NOMO-1 treated with dmso at 0.1 percent for 144 hours (cell line): ENCODE results near the gene C4B.
"Not testable (repeated sequence)": the region's sequence is repeated elsewhere in the genome, so short reads cannot be mapped to it uniquely, and the experiment has no call there.

Source experiments
- DNase-seq: peaks from one replicate; lab custom pipeline; 2025; ENCODE audit not compliant: unreplicated experiment; lab: John Stamatoyannopoulos, UW

The C4B gene

DNA sequence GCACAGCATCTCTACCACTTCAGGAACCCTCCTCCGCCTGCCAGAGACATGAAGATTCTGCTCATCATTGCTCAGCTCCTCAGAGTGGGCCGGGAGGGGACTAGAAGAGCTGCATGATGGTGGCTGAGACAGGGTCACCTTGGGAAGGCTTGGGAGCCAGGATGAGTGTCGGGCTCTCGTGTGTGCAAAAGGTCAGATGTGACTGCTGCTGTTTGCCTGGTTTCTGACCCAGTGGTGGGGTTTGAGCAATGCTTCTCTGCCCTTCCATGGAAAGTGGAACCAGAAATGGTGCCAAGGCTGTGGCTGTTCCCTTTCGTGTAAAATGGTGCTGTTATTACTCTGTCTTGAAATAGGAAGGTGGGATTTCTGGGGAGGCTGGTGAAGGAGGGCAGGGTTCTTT lies 33.6 kb upstream of the C4B start:
- not testable (repeated sequence) for DNase-seq

DNA sequence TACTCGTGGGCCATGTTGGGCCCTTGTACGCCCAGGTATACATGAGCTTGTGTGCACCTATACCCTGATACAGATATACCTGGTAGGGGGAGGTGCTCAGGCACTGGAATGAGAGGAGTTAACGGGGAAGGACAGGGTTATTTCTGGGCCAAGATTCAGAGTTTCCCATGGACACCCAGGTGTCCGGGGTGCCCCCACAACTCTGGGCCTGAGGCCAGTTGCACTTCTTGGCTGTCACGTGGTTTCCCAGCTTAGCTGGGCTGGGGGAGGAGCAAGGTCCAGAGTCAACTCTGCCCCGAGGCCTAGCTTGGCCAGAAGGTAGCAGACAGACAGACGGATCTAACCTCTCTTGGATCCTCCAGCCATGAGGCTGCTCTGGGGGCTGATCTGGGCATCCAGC lies 32.9 kb upstream of the C4B start, which contains the start of gene C4A:
TSS of gene C4A (plus strand) at position 314 of the 400 bp plus-strand sequence. CDS start at position 365, 51 bp downstream.
- DNase-seq: not testable (repeated sequence)

GRCh38 chr6:31989363-31989762 lies 25.2 kb upstream of the C4B start:
- not testable (repeated sequence) for DNase-seq

- not testable (repeated sequence) for DNase-seq
These were observed 20.2 kb upstream of the C4B start for GRCh38 chr6:31994421-31994820.

GRCh38 chr6:31996385-31996784 lies 18.2 kb upstream of the C4B start:
- not testable (repeated sequence) for DNase-seq

- not testable (repeated sequence) for DNase-seq
These were observed 11.9 kb upstream of the C4B start for GRCh38 chr6:32002546-32003268.

- not testable (repeated sequence) for DNase-seq
These were observed 11.3 kb upstream of the C4B start for GRCh38 chr6:32003301-32003700.

GRCh38 chr6:32004393-32004792 lies 10.2 kb upstream of the C4B start:
- not testable (repeated sequence) for DNase-seq

- not testable (repeated sequence) for DNase-seq
These were observed 9.6 kb upstream of the C4B start for GRCh38 chr6:32004864-32005537.

DNA sequence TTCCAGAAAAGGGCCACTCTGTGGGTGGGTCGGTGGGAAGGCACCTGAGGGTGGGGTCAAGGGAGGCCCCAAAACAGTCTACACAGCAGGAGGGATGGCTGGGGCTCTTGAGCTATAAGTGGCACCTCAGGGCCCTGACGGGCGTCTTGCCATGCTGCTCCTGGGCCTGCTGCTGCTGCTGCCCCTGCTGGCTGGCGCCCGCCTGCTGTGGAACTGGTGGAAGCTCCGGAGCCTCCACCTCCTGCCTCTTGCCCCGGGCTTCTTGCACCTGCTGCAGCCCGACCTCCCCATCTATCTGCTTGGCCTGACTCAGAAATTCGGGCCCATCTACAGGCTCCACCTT lies 9.1 kb upstream of the C4B start:
- not testable (repeated sequence) for DNase-seq

- not testable (repeated sequence) for DNase-seq
These were observed 8.5 kb upstream of the C4B start for GRCh38 chr6:32005991-32006529.

- not testable (repeated sequence) for DNase-seq
These were observed 7.5 kb upstream of the C4B start for GRCh38 chr6:32007086-32007485.

GRCh38 chr6:32008037-32008436 lies 6.6 kb upstream of the C4B start:
- not testable (repeated sequence) for DNase-seq

- DNase-seq: not testable (repeated sequence)
These were observed 6.0 kb upstream of the C4B start for GRCh38 chr6:32008616-32009015.

DNA sequence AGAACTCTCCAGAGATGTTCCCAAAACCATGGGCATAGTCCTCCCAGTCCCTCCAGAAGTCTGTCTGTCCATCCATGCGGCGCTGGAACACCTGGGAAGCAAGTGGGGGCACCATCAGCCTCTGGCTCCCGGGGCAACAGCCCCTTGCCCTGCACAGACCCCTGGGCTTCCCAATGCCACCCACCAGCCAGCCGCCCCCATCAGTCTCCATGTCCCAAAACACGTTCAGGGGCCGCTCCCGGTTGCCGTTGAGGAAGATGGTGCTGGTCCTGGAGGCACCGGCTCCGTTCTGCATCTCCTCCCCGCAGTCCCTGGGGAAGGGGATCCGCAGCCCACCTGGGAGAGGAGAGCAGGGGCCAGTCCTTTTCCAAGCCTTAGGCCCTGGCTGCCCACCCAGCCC lies 5.1 kb upstream of the C4B start:
- DNase-seq: not testable (repeated sequence)

- DNase-seq: not testable (repeated sequence)
These were observed 3.6 kb upstream of the C4B start for GRCh38 chr6:32010856-32011530.

- not testable (repeated sequence) for DNase-seq
These were observed 1.5 kb upstream of the C4B start for GRCh38 chr6:32012941-32013617.

- DNase-seq: not testable (repeated sequence)
These were observed 857 bp upstream of the C4B start for GRCh38 chr6:32013738-32014137.

DNA sequence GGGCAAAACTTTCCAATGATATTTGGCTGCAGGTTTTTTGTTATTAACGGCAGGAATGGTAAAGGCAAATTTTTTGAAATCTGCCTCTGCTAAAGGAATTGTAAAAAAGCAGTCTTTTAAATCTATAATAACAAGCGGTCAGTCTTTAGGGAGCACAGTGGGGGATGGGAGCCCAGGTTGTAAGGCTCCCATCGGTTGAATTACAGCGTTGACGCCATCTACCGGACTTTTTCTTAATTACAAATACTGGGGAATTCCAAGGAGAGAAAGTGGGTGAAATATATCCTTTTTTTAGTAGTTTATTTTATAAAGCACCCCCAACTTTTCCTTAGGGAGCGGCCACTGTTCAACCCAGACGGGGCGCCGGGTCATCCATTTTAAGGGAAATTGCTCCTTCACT lies 7.5 kb downstream of the C4B start:
- DNase-seq: not testable (repeated sequence)

- not testable (repeated sequence) for DNase-seq
These were observed 14.0 kb downstream of the C4B start for GRCh38 chr6:32028631-32029030.

DNA sequence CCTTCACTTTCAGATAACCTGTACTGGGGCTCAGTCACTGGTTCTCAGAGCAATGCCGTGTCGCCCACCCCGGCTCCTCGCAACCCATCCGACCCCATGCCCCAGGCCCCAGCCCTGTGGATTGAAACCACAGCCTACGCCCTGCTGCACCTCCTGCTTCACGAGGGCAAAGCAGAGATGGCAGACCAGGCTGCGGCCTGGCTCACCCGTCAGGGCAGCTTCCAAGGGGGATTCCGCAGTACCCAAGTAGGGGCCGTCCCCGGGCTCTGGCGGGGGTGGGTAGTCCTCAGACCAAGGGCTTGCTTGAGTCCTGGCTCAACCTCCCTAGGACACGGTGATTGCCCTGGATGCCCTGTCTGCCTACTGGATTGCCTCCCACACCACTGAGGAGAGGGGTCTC lies 15.0 kb downstream of the C4B start:
- not testable (repeated sequence) for DNase-seq
